ENCODE data around the gene RASAL2.

RASAL2 gene

GRCh38 chr1:178528953-178529335, 435.0 kb downstream of the RASAL2 start:
- H3K4me3 ChIP-seq (ENCODE audit: low read length, poor library complexity, severe bottlenecking), result no peak overlapping the region
- H4K20me1 ChIP-seq (ENCODE audit: insufficient read depth, low read length, poor library complexity, severe bottlenecking), result no peaks in the 10 kb centered on the region
- no peaks in the 10 kb centered on the region for H3F3A ChIP-seq (ENCODE audit: low read depth)
- no peaks in the 10 kb centered on the region for H3K79me2 ChIP-seq (ENCODE audit: insufficient read depth, low read length)
- no peaks in the 10 kb centered on the region for H3K27me3 ChIP-seq (ENCODE audit: insufficient read depth, low read length, poor library complexity, severe bottlenecking)
- H3K9me2 ChIP-seq (replicated peaks; ENCODE audit: low read depth, low read length), result no peaks in the 10 kb centered on the region
- H3K4me2 ChIP-seq (ENCODE audit: low read depth, low read length, poor library complexity, severe bottlenecking), result no peak overlapping the region
- H3K9ac ChIP-seq (ENCODE audit: low read depth, low read length, poor library complexity, severe bottlenecking), result no peak overlapping the region
- H3K36me3 ChIP-seq (ENCODE audit: insufficient read depth, low read length), result no peaks in the 10 kb centered on the region
- H3K9me3 ChIP-seq (ENCODE audit: insufficient read depth, low read depth, low read length), result no peaks in the 10 kb centered on the region
- no peak overlapping the region for H2AFZ ChIP-seq (ENCODE audit: low read length)
- no peak for TF ChIP-seq CTCF (conservative IDR thresholded peaks at IDR 0.05; ENCODE audit: low read length)
- no peak for TF ChIP-seq EZH2phosphoT487 (IDR thresholded peaks at IDR 0.05; ENCODE audit: borderline replicate concordance)
- no peaks in the 10 kb centered on the region for H3K4me1 ChIP-seq (ENCODE audit: insufficient read depth, low read length, poor library complexity, severe bottlenecking)

- no peak overlapping the region for H3K9ac ChIP-seq (ENCODE audit: low read depth, low read length, poor library complexity, severe bottlenecking)
- no peaks in the 10 kb centered on the region for H3K9me3 ChIP-seq (ENCODE audit: insufficient read depth, low read depth, low read length)
- no peaks in the 10 kb centered on the region for H3K9me2 ChIP-seq (replicated peaks; ENCODE audit: low read depth, low read length)
- H3K4me1 ChIP-seq (ENCODE audit: insufficient read depth, low read length, poor library complexity, severe bottlenecking), result no peaks in the 10 kb centered on the region
- H3K36me3 ChIP-seq (ENCODE audit: insufficient read depth, low read length), result no peaks in the 10 kb centered on the region
- H4K20me1 ChIP-seq (ENCODE audit: insufficient read depth, low read length, poor library complexity, severe bottlenecking), result no peaks in the 10 kb centered on the region
- no peaks in the 10 kb centered on the region for H3K27me3 ChIP-seq (ENCODE audit: insufficient read depth, low read length, poor library complexity, severe bottlenecking)
- no peak overlapping the region for H3K4me2 ChIP-seq (ENCODE audit: low read depth, low read length, poor library complexity, severe bottlenecking)
- H3K4me3 ChIP-seq (ENCODE audit: low read length, poor library complexity, severe bottlenecking), result no peak overlapping the region
- TF ChIP-seq CTCF (conservative IDR thresholded peaks at IDR 0.05; ENCODE audit: low read length) (no peak), EZH2phosphoT487 (IDR thresholded peaks at IDR 0.05; ENCODE audit: borderline replicate concordance) (no peak)
- H3F3A ChIP-seq (ENCODE audit: low read depth), result no peaks in the 10 kb centered on the region
- H3K79me2 ChIP-seq (ENCODE audit: insufficient read depth, low read length), result no peaks in the 10 kb centered on the region
- H2AFZ ChIP-seq (ENCODE audit: low read length), result no peak overlapping the region
Measured at GRCh38 chr1:178529364-178530036, 435.6 kb downstream of the RASAL2 start.

- Histone ChIP-seq H3K9me3 (ENCODE audit: insufficient read depth, low read depth, low read length) (no peaks in the 10 kb centered on the region), H3K27me3 (ENCODE audit: insufficient read depth, low read length, poor library complexity, severe bottlenecking) (no peaks in the 10 kb centered on the region), H3K9ac (ENCODE audit: low read depth, low read length, poor library complexity, severe bottlenecking) (no peak overlapping the region), H3F3A (ENCODE audit: low read depth) (no peaks in the 10 kb centered on the region), H3K9me2 (replicated peaks; ENCODE audit: low read depth, low read length) (no peaks in the 10 kb centered on the region), H4K20me1 (ENCODE audit: insufficient read depth, low read length, poor library complexity, severe bottlenecking) (no peaks in the 10 kb centered on the region), H3K4me3 (ENCODE audit: low read length, poor library complexity, severe bottlenecking) (no peak overlapping the region), H3K4me2 (ENCODE audit: low read depth, low read length, poor library complexity, severe bottlenecking) (no peak overlapping the region), H2AFZ (ENCODE audit: low read length) (no peak overlapping the region), H3K79me2 (ENCODE audit: insufficient read depth, low read length) (no peaks in the 10 kb centered on the region), H3K4me1 (ENCODE audit: insufficient read depth, low read length, poor library complexity, severe bottlenecking) (no peaks in the 10 kb centered on the region), H3K36me3 (ENCODE audit: insufficient read depth, low read length) (no peaks in the 10 kb centered on the region)
- TF ChIP-seq EZH2phosphoT487 (IDR thresholded peaks at IDR 0.05; ENCODE audit: borderline replicate concordance) (no peak), CTCF (conservative IDR thresholded peaks at IDR 0.05; ENCODE audit: low read length) (no peak)
Measured at GRCh38 chr1:178530037-178530402, 436.1 kb downstream of the RASAL2 start.

Measured in Loucy (cell line).